ENCODE measurements around the gene SYT5.

- TF ChIP-seq POLR2A (IDR thresholded peaks at IDR 0.05) (no peak), CTCF (IDR thresholded peaks at IDR 0.05) (no peak)
These were observed 8.6 kb downstream of the SYT5 start for GRCh38 chr19:55171440-55171839.
